Activated T-cell treated with anti-CD3 and anti-CD28 coated beads, Interleukin-2, amount 50 U/mL, for 1 hour (primary cell): ENCODE data around the gene PLXDC2.
"Not testable (repeated sequence)": the region's sequence is repeated elsewhere in the genome, so short reads cannot be mapped to it uniquely, and the experiment has no call there.

Experiments
- DNase-seq: peaks from one replicate; pipeline ENCODE4 v3.0.0-alpha.2; 2020

Gene PLXDC2

DNA sequence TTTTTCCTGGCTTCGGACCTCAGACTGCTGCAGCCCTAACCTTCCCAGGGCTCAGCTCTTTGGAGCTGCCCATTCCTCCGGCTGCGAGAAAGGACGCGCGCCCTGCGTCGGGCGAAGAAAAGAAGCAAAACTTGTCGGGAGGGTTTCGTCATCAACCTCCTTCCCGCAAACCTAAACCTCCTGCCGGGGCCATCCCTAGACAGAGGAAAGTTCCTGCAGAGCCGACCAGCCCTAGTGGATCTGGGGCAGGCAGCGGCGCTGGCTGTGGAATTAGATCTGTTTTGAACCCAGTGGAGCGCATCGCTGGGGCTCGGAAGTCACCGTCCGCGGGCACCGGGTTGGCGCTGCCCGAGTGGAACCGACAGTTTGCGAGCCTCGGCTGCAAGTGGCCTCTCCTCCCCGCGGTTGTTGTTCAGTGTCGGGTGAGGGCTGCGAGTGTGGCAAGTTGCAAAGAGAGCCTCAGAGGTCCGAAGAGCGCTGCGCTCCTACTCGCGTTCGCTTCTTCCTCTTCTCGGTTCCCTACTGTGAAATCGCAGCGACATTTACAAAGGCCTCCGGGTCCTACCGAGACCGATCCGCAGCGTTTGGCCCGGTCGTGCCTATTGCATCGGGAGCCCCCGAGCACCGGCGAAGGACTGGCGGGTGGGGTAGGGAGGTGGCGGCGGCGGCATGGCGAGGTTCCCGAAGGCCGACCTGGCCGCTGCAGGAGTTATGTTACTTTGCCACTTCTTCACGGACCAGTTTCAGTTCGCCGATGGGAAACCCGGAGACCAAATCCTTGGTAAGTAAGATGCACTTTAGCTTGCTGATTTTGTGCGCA, at the start of gene PLXDC2:
Gene PLXDC2, plus strand, starts transcription at position 22 of the 820 bp plus-strand sequence.
- no peak for DNase-seq

DNA sequence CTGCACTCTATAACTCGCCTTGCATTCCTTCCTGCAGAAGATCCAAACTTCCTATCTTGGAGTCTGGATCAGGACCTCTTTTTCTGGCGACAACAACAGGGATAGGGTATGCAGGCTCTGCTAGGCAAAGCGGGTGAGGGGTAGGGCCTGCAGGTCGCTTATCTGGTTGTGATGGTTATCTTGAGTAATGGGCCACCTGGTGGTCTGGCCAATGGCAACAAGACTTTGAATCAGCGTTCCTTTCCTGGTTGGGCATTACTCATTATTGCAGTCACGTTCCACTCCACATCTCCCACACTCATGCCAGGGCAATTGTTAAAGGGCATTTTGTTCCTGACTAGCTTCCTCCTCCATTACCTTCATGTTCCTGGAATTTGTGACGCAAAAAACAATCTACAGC, 48.4 kb upstream of the PLXDC2 start:
- DNase-seq, result no peak

DNA sequence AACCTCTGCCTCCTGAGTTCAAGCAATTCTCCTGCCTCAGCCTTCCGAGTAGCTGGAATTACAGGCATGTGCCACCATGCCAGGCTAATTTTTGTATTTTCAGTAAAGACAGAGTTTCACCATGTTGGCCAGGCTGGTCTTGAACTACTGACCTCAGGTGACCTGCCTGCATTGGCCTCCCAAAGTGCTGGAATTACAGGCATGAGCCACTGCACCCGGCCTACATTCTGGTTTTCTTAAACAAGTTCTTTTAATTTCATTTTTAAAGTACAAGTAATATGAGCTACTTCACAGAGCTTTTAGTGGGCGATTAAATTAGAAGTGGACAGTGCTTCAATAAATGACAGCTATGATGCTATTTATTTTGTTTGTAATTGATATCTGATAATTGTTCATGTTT, 46.4 kb upstream of the PLXDC2 start:
- DNase-seq, result not testable (repeated sequence)

DNA sequence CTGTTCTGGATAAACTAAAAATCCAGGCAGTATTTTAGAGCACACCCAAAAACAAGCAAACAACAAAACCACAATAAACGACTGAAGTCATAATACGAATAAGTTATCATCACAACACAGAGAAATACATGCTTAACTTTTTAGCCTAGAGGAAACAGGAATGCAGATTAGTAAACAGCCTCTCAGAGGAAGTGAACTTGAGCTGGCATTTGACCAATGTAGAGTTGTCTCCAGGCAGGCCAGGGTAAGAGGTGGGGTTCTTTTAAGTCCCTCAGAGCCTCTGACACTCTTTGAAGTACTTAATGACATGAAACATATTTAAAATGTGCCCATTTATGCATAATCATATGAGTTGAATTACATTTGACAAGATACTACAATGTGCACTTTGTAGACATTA, 43.3 kb upstream of the PLXDC2 start:
- no peak for DNase-seq

DNA sequence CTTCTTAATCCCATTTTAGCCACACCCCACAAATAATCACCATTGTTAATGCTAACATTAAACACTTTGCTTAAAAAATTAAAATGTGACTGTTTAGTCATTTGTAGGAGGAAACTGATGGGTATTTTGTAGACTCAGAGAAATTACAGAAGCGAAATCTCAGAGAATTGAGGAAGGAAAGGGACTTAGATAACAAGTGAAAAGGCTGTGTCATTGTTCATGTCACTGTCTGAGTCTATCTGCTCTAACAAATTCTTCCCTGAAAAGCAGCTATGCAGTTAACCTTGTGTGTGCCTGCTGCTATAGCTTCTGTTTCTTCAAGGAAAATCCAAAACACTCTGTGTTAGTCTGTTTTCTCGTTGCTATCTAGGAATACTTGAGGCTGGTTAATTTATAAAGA, 40.9 kb upstream of the PLXDC2 start:
- DNase-seq, result no peak

DNA sequence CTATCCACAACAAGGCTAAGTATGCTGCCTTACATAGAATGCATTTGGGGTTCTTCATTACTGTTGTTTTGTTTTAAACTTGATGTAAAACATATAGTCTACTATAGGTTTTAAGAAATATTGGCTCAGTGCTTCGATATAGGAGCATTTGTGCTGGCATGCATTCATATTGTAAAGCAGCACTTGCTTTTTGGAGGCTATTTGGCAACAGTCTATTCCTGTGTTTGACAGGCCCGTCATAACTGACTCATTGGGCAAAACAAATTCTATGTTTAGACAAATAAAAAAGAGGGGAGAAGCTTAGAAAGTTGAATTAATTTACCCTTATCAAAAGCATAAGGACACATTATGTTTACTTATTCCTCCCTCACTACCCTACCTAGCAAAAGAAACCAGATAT, 38.4 kb upstream of the PLXDC2 start:
- DNase-seq, result no peak

DNA sequence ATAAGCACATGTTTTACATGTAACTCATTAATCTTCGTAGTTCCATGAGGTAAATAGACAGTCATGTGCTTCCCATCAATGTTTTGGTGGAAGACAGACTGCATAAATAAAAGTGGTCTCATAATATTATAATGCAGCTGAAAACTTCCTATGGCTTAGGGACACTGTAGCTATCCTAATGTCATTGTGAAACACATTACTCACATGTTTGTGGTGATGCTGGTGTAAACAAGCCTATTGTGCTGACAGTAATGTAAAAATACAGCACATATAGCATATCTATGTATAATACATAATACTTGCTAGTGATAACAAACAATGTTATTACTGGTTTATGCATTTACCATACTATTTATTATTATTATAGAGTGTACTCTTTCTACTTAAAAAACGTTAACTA, 37.2 kb upstream of the PLXDC2 start:
- no peak for DNase-seq

DNA sequence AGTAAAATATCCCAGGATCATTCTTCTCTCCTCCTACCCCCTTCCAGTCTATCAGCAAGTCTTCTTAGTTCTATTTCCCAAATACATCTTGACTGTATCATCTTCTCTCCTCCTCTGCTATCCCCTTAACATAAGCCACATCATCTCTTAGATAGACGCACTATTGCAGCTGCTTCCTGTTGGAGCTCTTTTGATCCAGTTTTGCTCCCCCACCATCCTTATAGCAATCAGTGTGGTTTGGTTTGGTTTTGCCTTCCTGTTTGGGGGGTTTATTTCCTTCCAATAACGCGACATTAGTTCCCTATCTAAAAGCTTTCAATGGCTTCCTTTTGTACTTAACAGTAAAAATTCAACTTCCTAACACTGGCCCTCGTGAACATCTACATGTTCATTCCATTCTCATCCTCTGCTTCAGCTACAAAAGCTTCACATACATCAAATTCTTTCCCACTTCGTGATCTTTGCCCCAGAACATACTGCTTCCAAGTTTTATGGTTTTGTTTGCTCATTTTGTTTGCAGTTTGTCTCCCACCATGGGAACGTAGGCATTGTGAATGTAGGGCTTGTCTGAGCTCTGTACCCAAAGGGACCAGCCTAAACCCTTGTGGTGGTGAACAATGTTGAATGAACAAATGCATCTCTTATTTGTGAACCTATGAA, 33.7 kb upstream of the PLXDC2 start:
- DNase-seq, result no peak

DNA sequence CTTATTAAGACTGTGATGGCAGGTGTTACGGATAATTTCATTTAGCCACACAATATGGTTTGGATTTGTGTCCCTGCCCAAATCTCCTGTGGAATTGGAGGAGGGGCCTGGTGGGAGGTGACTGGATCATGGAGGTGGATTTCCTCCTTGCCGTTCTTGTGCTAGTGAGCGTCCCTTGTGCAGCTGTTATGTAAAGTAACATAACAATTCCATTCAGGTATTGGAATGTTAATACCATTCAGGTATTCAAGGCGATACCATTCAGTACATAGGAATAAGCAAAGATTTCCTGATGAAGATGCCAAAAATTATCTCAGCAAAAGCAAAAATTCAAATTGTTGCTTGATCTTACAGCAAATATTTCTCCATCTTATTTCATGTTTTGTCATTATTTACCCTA, 32.5 kb upstream of the PLXDC2 start:
- no peak for DNase-seq

DNA sequence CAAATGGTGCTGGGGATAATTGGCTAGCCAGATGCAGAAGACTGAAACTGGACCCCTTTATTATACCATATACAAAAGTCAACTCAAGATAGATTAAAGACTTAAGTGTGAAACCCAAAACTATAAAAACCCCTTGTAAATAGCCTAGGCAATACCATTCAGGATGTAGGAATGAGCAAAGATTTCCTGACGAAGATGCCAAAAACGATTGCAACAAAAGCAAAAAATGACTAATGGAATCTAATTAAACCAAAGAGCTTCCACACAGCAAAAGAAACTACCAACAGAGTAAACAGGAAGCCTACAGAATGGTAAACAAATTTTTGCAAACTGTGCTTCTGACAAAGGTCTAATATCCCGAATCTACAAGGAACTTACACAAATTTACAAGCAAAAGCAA, 30.9 kb upstream of the PLXDC2 start:
- no peak for DNase-seq

DNA sequence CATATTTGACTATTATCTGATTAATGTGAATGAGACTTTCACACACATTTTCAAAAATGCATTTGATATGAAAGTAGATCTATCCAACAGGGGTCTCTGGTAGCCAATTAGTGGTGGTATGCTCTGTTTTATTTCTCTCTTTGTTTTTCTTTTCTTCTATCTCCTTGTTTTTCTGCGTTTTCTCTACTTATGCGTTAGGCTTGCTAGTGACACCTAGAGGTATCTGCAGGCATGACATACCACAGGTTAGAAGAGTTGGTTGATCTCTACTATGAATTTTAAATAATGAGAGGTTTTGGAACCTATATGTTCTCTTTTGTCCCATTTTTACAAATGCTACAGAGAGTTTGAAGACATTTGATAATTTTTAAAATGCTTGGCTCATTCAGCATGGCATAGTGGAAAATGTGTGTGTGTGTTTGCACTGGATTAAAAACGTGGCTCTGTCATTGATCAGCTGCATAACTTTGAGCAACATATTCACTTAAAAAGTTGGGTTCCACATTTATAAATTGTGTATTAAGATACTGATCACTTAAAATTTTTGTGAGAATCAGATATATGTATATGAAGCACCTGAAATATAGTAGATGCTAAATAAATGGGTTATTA, 28.1 kb upstream of the PLXDC2 start:
- DNase-seq, result no peak

DNA sequence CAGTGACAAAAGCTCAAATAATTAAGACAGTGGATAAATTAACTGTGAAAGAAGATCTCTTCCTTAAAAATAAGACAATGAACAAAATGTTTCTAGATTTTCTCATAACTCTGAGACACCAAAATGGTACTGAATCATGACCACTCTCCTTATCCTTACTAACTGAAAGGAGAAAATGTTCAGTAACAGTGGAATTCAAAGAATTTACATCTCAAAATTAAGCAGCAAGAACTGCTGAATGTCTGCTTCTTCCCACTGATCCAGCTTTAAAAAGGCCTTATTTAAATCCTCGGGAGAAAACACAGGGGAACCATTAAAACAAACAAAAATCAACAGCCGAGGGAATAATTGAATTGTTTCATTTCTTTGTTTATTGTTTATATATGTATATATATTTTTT, 27.3 kb upstream of the PLXDC2 start:
- no peak for DNase-seq

DNA sequence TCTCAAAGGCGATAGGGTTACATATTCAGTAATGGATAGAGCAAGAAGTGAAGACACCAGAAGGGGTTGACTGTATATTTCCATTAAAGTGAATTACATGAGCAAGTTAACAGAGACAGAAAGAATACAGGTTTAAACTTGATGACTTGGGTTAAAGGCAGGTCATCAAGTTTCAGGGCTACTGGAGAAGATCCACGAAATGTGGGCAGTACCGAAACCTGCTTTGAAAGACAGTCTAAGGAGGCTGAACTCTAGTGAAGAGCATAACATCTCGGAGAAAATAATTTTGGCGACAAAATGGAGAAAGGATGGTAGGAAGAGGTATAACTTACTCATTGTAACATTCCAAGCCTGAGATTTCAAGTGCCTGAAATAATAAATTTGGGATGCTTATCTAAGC, 26.6 kb upstream of the PLXDC2 start:
- DNase-seq, result no peak

DNA sequence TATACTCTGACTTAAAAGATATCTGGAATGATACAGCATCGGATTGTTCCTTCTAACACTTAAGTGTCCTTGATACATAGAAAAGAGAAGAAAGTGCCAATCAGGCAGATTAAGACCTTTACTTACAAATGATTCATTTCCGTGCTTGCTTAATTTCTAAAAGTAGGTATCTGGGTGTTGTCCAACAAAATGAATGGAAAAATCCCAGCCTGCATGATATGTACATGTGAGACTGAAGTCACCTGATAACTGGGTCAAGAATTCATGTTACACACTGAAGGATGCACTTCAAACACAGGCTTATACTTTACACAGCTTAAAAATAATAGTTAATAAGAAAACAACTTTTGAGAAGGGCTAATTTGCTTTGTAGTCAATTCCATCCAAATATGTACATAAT, 25.2 kb upstream of the PLXDC2 start:
- no peak for DNase-seq

DNA sequence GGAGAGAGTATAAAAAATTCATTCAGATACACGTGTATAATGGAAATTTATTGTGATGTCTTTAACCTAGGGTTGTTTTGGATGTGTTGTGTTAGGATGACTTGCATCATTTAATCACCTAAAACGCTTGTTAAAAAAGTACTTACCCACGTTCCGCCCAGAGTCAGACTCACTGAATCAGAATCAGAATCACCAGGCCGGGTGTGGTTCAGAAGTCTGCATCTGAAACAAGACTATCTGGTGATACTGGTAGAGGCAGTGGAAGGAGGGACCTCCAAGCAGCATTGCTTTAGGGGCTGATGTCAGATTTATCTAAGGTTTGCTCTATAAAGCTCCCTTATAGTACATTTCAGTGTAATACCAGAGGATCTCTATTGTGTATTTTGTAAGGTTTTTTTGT, 20.5 kb upstream of the PLXDC2 start:
- DNase-seq, result no peak

DNA sequence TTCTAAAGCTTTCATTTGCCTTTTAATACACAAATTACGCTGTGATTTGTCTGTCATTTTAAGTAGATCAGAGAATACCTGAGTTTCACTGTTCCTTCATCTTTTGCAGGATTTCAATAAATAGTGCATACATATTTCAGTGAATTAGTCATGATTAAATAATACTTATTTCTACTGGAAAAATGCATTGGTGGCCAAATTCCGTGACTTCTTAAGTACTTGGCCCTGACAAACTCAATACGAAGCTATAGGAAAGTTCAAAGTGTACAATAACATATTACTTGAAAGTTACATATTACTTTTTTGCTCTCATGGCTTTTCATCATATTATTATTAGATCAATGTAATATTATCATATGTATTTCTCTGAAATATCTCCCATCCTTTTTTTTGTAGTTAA, 16.1 kb upstream of the PLXDC2 start:
- DNase-seq, result no peak

DNA sequence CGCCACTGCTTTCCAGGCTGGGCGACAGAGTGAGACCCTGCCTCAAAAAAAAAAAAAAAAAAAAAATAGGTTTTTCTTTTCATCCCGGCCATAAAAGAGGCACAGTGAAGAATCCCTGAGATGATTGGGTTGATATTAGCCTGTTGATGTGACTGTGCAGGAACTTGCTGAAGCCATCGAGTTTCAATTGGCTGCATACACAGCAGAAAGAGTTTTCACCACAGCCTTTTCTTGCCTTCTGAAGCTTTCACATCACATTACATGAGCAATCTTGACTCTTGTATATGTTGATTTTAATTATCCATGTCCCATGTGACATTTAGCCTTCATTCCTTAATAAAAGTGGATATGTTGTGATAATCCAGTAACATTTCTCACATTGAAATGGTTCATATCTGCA, 14.9 kb upstream of the PLXDC2 start:
- DNase-seq, result no peak

DNA sequence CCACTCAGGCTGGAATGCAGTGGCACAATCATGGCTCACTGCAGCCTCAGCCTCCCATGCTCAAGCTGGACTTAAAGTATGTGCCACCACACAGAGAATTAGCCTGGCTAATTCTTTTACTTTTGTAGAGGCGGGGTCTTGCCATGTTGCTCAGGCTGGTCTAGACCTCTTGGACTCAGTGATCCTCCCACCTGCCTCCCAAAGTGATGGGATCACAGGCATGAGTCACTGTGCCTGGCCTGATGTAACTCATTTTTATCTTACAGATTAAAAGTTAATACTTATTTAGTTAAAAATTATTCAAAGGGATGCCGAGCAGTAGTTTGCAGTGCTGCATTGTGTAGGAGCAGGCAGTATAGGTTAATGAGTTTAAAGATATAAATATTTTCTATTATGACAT, 12.6 kb upstream of the PLXDC2 start:
- no peak for DNase-seq

DNA sequence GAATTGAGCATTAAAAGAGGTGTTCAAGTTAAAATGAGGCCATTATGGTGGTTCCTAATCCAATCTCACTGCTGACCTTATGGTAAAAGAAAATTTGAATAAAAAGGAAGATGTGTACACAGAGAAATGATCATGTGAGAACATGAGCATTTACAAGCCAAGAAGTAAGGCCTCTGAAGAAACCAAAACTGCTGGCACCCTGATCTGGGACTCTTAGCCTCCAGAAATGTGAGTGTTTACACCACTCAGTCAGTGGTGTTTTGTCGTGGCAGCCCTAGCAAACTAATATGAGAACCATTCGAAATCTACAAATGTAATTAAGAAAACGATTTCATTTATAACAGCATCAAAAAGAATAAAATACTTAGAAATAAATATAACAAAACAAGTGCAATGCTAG, 6.8 kb upstream of the PLXDC2 start:
- no peak for DNase-seq

DNA sequence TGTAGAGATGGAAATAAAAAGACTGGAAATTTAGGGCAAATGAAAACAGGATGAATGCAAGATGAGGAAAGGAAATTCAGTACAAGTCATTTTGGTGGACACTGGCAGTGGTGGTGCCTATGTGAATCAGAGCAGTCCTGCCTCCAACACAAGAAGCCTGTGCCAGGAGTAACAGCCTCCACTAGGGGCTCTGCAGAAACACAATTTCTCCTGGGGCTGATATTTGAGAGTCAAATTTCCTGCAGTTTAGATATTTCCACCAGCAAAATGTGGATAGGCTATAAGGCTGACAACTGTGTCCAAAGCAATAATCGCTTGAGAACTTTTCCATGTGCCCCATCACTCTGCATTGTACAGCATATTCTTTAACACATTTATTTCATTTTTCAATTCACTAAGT, 4.7 kb upstream of the PLXDC2 start:
- no peak for DNase-seq

DNA sequence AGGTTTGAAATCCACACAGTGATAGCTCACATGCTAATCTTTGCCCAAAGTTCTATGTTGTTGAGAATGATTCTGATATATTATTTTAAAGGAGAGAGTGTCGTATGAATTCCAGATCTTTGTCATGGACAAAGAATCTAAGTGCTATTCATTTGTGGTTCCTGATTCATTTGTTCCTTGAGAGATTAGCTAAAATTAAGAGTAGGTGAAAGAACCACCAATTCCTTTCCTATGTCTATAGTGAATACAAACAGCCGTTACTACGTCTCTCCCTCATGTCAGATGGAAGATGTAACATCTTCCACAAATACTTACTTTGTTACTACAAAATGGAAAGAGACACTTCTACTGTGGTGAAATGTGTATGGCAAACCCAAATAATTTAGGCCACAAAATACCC, 3.3 kb upstream of the PLXDC2 start:
- no peak for DNase-seq

DNA sequence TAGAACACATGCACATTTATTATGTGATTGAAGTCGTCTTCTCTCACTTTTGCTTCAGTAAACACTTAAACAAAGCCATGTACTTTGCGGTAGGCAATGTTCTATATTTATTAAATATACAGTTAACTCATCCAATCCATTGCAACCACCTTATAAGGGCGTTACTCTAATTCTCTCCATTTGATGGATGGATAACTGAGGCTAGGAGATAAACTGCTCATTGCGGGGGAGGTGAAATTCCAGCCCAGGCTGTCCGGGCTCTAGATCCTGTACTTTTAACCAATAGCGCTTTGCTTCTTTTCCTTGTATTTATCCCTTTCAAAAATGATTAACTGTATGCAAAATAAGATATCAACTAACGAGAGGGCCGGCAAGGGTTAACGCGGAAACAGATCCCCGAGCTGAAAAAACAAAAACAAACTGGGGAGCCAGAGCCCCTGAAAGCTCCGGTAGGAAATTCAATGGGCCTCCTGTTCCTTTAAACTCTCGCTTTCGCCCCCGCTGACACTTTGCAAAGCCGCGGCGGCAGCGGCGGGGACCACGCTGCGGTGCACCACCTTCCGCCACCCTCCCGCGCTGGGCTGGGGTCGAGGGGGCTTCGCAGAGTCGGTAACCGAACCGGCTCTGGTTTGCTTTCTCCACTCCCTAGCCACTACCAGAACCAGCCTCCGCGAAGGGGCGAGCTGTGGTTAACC, 1.0 kb upstream of the PLXDC2 start:
- DNase-seq, result no peak

DNA sequence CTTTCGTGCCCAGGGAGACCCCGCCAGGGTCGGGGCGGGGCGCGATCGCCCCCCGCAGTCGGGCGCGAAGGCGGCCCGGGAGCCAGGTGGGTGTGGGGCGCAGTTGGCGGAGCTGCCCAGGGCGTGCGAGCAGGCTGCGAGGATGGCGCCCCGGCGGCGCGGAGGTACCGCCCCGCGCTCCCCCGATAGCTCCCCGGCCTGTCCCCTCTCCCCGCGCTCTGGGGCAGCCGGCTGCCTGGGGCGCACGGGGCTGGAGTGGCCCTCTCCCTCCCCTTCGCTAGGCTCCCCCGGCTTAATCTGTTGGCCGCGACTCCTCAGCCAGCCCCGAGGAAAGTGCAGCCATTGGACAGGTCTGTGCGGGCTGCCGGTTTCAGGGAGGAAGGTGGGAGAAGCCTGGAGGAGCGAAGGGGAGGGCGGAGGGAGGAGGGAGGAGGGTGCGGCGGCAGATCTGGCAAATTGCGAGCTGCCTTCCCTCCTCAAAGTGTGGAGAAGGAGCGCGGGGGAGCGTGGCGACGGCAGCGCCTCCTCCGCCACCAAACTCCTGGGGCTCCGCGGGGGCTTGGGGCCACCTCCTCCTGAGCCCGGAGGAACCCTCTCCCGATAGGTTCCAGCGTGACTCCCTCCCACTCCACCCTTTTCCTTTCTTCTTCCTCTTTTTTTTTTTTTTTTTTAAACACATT, 361 bp upstream of the PLXDC2 start:
- DNase-seq, result no peak
